Eye (tissue), 1 donor: ENCODE results near the gene RNF41.
A peak's percentile ranks its signal among the peaks of the same experiment; 100 is the strongest.
"Not testable (repeated sequence)": the region's sequence is repeated elsewhere in the genome, so short reads cannot be mapped to it uniquely, and the experiment has no call there.

Source experiments
- DNase-seq: peaks from one replicate; pipeline ENCODE4 v3.0.0-alpha.2; 2015

The RNF41 gene

DNA sequence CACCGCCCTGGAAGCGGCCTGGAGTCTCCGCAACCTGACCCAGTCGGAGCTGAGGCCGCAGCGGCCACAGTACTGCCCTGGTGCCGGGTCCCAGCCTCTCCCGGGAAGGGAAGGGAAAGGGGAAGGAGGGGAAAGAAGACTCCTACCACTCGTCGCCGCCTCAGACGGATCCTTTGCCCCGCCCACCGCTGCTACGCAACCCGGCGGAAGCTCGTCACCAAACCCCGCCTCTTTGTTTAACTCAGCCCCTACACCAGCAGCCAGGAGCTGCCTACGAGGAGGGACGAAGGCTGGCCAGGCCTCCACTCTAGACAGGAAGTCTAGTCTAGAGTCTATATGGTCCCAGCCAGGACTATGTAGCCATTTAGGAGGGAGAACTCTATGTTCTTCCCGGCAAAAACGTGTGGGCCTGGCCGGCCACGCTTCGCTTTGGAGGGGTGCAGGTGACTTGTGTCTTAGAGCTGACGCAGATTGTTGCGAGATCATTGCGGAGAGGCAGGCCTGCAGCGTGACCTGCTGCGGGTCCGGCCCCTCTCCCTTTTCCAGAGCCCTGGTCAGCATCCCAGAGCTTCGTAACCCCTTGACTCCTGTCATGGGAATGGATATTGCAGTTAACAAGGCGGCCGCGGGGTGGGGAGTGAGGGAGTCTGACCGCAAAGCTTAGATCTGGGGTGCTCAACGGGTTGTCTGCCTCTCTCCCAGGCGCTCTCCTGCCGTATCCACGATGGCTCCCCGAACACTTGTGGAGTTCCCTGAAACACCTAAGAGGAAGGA is at the start of gene RNF41:
Gene RNF41 (minus strand): TSS at position 166 of the 774 bp plus-strand sequence. CDS start 7,875 bp downstream, outside the sequence.
- peak; percentile 99 for DNase-seq

GRCh38 chr12:56271031-56271430 is 49.3 kb upstream of the RNF41 start:
- no peak for DNase-seq

- DNase-seq: no peak
Observed at GRCh38 chr12:56267443-56268071, 45.8 kb upstream of the RNF41 start.

DNA sequence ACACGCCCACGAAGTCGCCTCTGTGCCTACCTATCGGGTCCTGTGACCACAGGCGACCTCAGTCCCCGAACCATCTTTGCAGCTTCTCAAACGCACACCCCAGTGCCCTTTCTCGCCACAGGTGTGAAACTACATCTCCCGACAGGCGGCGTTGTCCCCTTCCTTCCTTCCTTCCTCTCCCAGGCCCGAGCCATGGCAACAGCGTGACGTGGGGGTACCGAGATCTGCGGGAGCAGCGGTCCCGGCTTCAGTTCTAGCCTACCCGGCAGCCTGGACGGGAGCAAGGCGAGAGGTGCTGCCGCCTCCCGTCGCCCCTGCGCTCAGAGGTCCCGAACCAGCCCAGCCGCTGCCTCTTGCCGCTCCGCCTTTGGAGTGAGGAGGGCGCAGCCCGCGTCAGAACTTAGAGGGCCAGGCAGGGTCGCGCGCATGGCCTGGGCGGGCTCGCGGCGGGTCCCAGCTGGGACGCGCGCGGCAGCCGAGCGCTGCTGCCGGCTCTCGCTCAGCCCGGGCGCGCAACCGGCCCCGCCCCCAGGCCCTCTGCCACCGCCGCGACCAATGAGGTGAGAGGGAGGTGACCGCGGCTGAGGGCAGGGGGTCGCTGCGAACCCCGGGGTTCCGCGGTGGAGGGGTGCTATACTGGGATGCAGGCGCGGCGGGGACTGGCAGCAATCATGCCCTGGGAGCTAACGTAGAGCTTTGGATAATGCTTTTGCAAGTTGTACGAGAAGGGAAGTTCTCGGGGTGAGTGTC is 45.1 kb upstream of the RNF41 start, which contains the start of gene COQ10A:
Gene COQ10A (plus strand): TSS at position 250 of the 750 bp plus-strand sequence. CDS start 177 bp downstream, at position 427.
- peak; percentile 97 for DNase-seq

DNA sequence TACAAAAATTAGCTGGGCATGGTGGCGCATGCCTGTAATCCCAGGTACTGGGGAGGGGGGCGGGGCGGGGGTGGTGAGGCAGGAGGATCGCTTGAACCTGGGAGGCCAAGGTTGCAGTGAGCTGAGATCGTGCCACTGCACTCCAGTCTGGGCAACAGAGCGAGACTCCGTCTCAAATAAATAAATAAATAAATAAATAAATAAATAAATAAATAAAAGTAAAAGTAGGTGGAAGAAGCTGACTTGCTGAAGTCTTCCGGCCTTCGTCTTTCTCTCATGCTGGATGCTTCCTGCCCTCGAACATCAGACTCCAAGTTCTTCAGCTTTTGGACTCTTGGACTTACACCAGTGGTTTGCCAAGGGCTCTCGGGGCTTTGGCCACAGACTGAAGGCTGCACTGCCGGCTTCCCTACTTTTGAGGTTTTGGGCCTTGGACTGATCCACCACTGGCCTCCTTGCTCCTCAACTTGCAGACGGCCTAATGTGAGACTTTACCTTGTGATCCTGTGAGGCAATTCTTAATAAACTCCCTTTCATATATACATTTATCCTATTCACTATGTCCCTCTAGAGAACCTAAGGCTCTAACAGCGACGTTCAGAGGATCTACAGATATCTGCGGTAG is 44.5 kb upstream of the RNF41 start:
- DNase-seq: not testable (repeated sequence)

DNA sequence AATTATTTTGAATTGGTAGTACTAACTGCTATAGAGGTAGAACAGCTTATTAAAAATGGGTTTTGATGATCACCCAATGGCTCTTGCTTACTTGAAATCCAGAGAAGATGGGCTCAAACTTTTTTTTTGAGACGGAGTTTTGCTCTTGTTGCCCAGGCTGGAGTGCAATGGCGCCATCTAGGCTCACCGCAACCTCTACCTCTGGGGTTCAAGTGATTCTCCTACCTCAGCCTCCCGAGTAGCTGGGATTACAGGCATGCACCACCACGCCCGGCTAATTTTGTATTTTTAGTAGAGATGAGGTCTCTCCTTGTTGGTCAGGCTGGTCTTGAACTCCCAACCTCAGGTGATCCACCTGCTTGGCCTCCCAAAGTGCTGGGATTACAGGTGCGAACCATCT is 41.2 kb upstream of the RNF41 start:
- DNase-seq: not testable (repeated sequence)

- DNase-seq: no peak
Observed at GRCh38 chr12:56261503-56262232, 39.9 kb upstream of the RNF41 start.

DNA sequence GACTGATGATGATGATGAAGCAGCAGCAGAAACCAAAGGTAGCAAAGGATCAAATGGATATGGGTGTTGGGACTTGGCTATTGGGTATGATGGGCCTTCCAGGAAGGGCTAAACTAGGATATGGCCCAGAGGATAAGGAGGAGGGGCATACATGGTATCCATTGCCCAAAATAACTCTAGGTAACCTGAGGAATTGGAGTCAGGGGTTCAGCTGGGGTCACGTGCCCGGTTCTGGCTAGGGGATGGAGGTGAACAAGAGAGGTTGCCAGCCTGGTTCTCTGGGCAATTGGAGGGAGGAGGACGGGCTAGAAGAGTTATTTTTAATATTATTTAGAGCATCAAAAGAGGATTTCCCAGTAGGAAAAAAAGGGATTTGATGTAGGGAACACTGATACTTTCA is 39.2 kb upstream of the RNF41 start:
- DNase-seq: no peak

- DNase-seq: no peak
Observed at GRCh38 chr12:56260380-56260779, 38.7 kb upstream of the RNF41 start.

GRCh38 chr12:56258820-56259183 is 37.1 kb upstream of the RNF41 start:
- DNase-seq: no peak

DNA sequence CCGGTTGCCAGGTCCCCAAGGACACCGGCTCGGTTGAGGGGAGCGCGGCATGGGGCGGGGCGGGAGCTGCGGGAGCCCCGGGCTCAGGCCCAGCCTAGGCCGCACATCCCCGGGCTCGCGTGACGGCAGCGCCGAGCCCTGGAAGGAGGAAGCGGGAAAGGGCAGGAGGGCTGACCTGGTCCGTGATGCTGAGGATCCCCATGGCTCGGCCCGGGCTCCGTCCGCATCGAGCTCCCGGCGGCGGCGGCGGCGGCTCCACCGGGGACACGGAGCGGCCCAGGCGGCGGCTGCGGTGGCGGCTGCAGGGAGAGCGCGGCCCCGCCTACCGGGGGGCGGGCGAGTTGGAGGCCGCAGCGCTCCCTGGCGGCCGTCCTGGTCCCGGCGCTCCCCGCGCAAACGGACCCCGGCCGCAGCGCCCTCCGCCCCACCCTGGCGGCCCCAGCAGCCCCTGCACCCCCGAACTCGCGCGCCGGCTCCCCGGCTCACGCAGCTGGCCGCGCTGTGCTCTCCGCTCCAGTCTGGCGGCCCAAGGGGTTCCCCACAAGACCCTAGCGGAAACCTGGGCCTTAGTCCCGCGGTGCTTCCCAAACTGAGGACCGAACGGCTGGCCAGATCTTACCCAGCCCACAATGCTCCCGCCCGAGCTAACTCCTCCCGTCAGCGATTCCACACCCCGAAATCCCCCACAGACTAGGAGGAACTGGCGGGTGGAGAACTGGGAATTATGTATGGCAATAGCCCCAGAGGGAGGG is 36.5 kb upstream of the RNF41 start, which contains the start of gene ANKRD52:
Gene ANKRD52 (minus strand): TSS at position 317 of the 752 bp plus-strand sequence. CDS start 115 bp downstream, at position 202.
- DNase-seq: peak; percentile 94

DNA sequence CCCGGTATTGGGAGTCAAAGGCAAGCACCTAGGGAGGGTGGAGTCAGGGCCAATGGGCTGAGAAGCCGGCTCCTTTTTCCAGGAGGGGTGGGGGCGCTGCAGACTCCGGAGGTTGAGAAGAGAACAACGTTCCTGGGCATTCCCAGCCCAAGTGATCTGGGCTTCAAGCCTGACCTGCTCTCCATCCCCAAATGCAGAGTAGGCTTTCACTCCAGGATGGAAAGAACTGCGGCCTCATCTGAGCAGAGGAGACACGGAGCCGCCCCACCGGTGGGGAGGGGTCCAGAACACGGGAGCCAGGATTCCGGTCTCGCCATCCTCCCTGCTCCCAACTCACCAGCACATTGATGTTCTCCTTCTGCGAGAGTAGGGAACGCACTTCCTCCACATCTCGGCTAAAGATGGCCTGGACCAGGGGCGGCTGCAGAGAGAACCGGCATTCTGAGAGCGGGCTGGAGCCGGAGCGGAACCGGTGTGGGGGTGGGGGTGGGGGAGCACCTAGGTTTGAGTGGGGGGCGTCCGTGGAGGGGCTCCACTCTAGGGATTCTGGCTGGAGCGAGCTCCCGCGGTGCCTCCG is 35.9 kb upstream of the RNF41 start:
- peak; percentile 63 for DNase-seq

GRCh38 chr12:56257071-56257470 is 35.3 kb upstream of the RNF41 start:
- no peak for DNase-seq

- DNase-seq: no peak
Observed at GRCh38 chr12:56256326-56256960, 34.7 kb upstream of the RNF41 start.

- DNase-seq: no peak
Observed at GRCh38 chr12:56255671-56256070, 33.9 kb upstream of the RNF41 start.

- DNase-seq: no peak
Observed at GRCh38 chr12:56253091-56253490, 31.4 kb upstream of the RNF41 start.

DNA sequence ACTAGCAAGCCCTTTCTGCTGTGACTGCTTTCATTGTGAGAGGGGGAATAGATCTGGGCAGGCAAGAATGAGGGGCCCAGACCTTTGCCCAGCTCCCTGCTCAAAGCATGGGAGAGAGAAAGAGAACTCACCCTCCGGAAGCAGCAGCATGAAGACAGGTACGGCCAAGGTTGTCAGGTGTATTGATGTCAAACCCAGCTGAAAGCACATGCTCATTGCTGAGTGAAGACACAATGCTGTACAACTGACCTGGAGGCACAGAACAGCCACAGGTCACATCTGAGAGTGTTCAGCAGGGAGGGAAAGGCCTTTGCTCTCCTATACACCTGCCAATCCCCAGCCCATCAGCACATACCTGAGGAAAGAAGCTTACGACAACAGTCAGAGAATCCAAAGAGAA is 30.9 kb upstream of the RNF41 start:
- no peak for DNase-seq

- DNase-seq: no peak
Observed at GRCh38 chr12:56248711-56249110, 27.0 kb upstream of the RNF41 start.

- DNase-seq: no peak
Observed at GRCh38 chr12:56247923-56248322, 26.2 kb upstream of the RNF41 start.

GRCh38 chr12:56244494-56244893 is 22.8 kb upstream of the RNF41 start:
- no peak for DNase-seq

DNA sequence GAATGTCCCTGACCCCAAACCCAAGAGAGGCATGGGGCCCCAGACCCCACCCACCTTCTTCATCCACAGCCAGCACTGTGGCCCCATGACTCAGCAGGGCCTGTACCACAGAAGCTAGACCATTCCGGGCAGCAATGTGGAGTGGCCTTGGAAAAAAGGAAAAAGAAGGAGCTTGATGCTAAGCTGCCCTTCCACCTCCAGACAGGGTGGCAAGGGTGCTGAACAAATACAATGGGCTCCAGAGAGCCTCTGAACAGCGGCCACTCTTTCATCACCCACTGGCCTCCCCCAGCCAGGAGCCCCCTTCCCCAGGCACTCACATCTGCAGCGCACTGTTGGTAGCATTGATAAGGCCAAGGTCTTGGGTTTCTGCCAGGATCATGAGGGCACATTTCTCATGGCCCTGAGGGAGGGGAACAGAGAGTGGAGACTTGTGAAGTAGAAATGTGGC is 22.0 kb upstream of the RNF41 start:
- no peak for DNase-seq
